Measurements from ENCODE around the gene PAK5.

- no peak for TF ChIP-seq CTCF (conservative IDR thresholded peaks at IDR 0.05; ENCODE audit: low read depth, low read length)
- TF ChIP-seq EZH2 (IDR thresholded peaks at IDR 0.05; ENCODE audit: low read length, unreplicated experiment) = no peak
- no peak for TF ChIP-seq EZH2phosphoT487 (IDR thresholded peaks at IDR 0.05; ENCODE audit: borderline replicate concordance, low read length)
Measured at GRCh38 chr20:9499126-9499899, 339.6 kb downstream of the PAK5 start.

All from PC-3 (cell line).